Measurements from ENCODE around the gene FBXL14. TPM values are rescaled to one million over a fixed set of nuclear protein-coding genes. Genes with fewer than 3 reads are reported as not detected.

Gene FBXL14
- total and polyA plus RNA-seq, 8 donors = 3.2 to 14.2 (median 8.7) TPM

GRCh38 chr12:1594006-1594260, 448 bp downstream of the FBXL14 start:
- DNase-seq (peak in 2 of 6 donors; percentile 66 to 89), ATAC-seq (peak; percentile 38 to 71 (median 54)), FAIRE-seq (no peak)
- TF ChIP-seq CTCF (IDR thresholded peaks at IDR 0.05) = no peak
- peak overlapping the region; percentile 67 to 81 (median 74) for H3K4me3 ChIP-seq
- peaks cover 16 to 33% (median 29%) of the 10 kb centered on the region in 3 donors for H3K4me1 ChIP-seq
- H3K9me3 ChIP-seq = no peaks in the 10 kb centered on the region
- no peaks in the 10 kb centered on the region for H3K27me3 ChIP-seq
- peak overlapping the region; percentile 65 to 97 (median 82) for H3K27ac ChIP-seq
- H3K36me3 ChIP-seq = no peaks in the 10 kb centered on the region
- intact Hi-C loops (cut with DNase I) = no loop called here
- 0% methylated on average over 2 to 34 of the region's 34 CpGs for WGBS, 2 donors

DNA sequence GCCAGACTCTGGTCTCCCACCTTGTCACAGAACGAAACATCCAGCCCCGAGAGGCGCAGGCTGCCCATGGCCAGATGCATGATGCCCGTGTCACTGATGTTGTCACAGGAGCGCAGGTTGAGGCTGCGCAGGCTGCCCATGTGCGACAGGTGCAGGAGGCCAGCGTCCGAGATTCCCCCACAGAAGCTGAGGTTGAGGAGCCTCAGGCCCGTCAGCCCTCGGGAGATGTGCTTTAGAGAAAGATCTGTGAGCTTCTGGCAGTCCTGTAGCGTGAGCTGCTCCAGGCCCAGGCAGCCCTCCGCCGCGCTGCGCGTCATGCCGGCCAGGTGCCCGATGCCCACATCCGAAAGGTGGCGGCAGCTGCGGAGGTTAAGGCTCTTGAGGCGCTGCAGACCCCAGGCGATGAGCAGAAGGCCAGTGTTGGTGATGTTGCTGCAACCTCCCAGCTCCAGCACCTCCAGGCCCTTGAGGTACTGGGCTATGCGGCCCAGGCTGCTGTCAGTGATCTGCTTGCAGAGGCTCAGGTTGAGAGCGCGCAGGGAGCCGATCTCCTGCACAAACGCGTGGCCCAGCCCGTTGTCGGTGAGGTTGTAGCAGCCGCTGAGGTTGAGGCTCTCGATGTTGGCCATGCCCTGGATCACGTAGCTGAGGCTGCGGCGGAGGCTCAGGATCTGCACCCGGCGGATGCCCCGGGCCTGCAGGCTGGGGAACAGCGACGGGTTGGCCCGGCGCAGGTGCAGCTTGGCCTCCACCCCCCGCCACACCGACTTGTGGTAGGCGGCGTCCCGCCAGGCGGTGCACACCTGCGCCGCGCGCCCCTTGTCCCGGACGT, 991 bp downstream of the FBXL14 start:
- H3K9me3 ChIP-seq = no peaks in the 10 kb centered on the region
- H3K4me3 ChIP-seq = peak overlapping the region; percentile 67 to 81 (median 74)
- 3% methylated on average over 52 to 56 of the region's 56 CpGs for WGBS, 2 donors
- FAIRE-seq = no peak
- TF ChIP-seq CTCF (IDR thresholded peaks at IDR 0.05) = no peak
- H3K4me1 ChIP-seq = peaks cover 16 to 33% (median 29%) of the 10 kb centered on the region in 3 donors
- no peaks in the 10 kb centered on the region for H3K36me3 ChIP-seq
- ATAC-seq = peak; percentile 47 to 61 (median 58)
- DNase-seq = peak; percentile 66 to 92 (median 75)
- intact Hi-C loops (cut with DNase I) = no loop called here
- peak overlapping the region; percentile 65 to 97 (median 82) for H3K27ac ChIP-seq
- H3K27me3 ChIP-seq = no peaks in the 10 kb centered on the region

- no peaks in the 10 kb centered on the region for H3K9me3 ChIP-seq
- H3K27ac ChIP-seq = peak overlapping the region in 1 of 4 donors; percentile 96
- DNase-seq (peak in 4 of 6 donors; percentile 28 to 77 (median 40)), ATAC-seq (peak in 3 of 4 donors; percentile 1 to 9 (median 1)), FAIRE-seq (no peak)
- H3K27me3 ChIP-seq = no peaks in the 10 kb centered on the region
- 5 to 7% methylated on average over 26 to 27 of the region's 27 CpGs for WGBS, 2 donors
- intact Hi-C loops (cut with DNase I) = no loop called here
- H3K4me3 ChIP-seq = peak overlapping the region; percentile 67 to 81 (median 74)
- no peaks in the 10 kb centered on the region for H3K36me3 ChIP-seq
- H3K4me1 ChIP-seq = peaks cover 16 to 36% (median 29%) of the 10 kb centered on the region in 3 donors
- no peak for TF ChIP-seq CTCF (IDR thresholded peaks at IDR 0.05)
Measured at GRCh38 chr12:1592444-1593173, 1.8 kb downstream of the FBXL14 start.

GRCh38 chr12:1591543-1591942, 2.8 kb downstream of the FBXL14 start:
- FAIRE-seq (no peak), DNase-seq (no peak), ATAC-seq (no peak)
- Histone ChIP-seq H3K27ac (no peak overlapping the region), H3K4me1 (peaks cover 16 to 36% (median 29%) of the 10 kb centered on the region in 3 donors), H3K27me3 (no peaks in the 10 kb centered on the region), H3K4me3 (peak overlapping the region in 2 of 4 donors; percentile 67 to 81), H3K36me3 (no peaks in the 10 kb centered on the region), H3K9me3 (no peaks in the 10 kb centered on the region)
- 9 to 15% methylated on average over 4 of the region's 4 CpGs for WGBS, 2 donors
- intact Hi-C loops (cut with DNase I) = no loop called here
- TF ChIP-seq CTCF (IDR thresholded peaks at IDR 0.05) = no peak
